DMS79 (cell line): ENCODE measurements around the gene CEPT1.

ENCODE experiments used
- DNase-seq: peaks from one replicate; lab custom pipeline; 2025; lab: John Stamatoyannopoulos, UW

CEPT1 gene

DNA sequence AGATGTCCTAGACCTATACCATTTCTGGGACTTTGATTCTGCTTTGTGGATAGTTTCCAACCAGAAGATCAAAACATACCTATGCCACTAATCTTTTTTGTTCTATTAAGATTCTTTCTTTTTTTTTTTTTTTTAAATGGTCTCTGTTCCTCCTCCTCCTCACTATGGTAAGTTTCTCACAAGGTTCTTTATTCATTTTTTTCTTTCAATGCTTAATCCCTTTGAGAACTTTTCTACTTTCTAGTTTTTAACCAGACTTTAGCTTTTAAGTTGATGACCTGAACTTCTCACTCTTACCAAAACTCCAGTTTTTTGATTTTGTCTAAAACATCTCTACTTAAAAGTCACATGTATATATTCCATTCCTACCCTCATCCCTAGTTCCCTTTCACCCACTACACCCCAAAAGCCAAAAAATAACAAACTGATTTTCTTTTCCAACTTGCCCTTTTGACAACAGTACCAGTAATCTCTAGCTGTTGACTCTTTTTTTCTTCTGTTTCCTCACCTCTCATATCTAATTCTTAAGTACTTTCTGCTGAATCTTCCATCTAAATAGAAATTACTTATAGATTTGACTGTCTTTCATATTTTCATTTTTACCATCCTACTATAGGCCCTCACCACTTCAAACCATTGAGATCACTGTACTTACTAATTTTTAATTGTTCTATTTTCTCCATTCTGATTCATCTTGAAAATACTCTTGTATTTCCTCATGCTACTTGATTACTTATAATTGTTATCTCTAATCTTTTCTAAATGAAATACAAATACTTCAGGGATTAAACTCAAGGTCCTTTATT is 6.1 kb downstream of the CEPT1 start:
- no peak for DNase-seq

DNA sequence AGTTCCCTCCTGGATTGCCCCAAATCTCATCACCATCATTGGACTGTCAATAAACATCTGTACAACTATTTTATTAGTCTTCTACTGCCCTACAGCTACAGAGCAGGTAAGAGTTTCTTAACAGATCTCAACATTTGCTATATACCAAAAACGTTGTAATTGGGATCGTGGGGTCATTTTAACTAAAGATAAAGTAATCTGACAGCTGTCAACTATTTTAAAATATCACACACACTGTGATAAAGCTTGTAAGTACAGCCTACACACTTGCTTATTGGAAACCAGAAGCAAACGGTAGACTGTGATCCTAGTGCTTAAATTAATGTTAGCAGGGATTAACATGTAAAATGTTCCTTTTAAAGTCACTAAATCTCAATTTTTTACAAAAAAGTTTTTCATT is 7.9 kb downstream of the CEPT1 start:
- no peak for DNase-seq

DNA sequence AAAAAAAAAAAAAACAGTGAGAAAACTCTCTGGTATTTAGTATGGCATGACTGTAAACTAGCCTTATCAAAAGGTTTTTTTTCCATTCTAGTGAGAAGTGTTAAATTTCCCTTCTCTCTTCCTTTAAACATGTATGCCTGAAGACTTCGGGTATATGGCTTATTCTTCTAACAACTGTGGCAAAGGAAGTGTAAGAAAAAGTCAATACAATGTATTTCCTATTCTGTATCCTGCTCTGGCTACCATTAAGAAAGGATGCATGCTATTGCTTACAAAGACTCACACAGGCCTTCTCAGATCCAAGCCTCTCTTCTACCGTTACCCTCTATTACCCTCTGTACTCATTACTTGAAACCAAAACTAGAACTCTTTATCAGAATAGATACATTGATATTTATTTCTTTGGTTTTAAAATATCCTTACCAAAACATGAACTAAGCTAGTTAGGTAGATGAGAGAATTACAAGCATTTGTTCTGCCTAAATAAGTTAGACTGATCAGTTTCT is 8.4 kb downstream of the CEPT1 start:
- DNase-seq: no peak

DNA sequence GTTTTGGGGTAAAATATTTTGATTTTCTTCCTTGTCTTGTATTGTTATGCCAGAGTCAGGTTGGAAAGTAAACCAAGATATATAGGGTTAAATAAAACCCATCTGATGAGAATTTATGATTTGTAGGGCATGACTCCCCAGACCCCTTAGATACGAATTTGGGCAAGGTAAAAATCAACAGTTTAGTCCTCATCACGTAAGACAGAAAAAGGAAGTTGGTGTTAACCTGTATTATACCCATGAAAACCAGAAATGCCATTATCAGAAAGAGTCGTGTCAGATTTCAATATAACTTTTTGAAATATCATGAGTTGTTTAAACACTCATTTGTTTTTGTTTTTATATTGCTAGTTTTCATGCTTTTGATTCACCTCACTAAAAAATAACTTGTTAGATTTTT is 11.8 kb downstream of the CEPT1 start:
- DNase-seq: no peak

DNA sequence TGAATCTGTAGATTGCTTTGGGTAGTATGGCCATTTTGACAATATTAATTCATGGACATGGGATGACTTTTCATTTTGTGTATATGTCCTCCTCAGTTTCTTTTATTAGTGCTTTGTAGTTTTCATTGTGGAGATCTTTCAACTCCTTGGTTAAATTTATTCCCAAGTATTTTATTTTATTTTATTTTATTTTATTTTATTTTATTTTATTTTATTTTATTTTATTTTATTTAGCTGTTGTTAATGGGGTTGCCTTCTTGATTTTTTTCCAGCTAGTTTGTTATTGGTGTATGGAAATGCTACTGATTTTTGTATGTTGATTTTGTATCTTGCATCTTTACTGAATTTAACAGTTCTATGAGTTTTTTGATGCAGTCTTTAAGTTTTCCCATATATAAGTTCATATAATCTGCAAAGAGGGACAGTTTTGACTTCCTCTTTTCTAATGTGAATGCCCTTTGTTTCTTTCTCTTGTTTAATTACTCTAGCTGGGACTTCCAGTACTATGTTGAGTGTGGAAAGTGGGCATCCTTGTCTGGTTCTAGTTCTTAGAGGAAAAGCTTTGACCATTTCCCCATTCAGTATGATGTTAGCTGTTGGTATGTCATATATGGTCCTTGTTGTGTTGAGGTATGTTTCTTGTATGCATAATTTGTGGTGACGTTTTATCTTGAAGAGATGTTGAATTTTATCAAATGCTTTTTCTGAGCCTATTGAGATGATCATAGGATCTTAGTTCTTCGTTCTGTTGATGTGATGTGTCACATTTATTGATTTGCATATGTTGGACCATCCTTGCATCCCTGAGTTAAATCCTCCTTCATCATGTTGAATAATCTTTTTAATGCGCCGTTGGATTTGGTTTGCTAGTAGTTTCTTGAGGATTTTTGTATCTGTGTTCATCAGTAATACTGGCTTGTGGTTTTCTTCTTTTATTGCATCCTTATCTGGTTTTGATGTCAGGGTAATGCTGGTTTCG is 14.3 kb downstream of the CEPT1 start:
- DNase-seq: no peak

DNA sequence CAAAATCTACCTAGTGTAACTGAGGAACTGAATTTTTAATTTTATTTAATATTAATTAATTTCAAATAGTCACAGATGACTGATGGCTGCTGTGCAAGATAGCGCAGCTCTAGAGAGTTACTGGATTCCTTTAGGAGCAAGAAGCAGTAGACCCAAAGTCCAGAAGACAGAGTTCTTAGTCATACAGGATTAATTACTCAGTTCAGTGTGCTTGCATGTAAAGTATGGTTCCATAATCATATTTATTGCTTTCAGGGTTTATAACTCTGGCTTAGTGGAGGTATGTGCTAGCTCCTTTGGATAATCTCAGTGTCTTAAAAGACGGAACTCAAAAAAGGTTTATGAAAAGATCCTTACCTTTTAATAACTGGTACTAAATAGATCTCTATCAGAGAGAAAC is 17.4 kb downstream of the CEPT1 start:
- DNase-seq: no peak

DNA sequence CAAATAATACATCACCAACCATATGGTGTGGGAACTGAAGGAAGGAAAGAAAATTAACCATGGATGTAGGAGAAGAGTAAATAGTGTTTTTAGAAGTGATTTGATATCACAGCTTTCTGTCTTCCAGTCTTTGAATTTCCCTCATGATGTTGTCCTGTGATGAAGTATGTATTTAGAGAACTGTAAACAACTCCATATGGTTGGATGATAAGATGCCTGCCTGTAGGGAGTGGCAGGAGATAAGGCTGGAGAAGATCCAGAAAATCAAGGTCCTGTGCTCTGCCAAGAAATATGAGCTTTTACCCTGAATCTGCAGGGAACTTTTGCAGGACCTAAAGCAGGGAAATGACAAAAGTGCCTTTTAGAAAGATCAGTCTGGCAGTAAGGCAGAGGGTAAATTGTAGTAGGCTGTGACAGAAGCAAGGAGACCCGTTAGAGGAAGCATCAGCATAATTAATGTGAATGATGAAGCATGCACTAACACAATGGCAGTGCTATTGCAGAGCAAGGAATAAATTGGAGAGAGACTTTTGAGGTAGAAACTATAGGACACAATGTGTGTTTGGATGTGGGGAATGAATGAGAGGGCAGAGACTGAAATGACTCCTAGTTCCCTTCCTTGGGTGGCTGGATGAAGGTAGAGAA is 21.9 kb downstream of the CEPT1 start:
- DNase-seq: no peak

DNA sequence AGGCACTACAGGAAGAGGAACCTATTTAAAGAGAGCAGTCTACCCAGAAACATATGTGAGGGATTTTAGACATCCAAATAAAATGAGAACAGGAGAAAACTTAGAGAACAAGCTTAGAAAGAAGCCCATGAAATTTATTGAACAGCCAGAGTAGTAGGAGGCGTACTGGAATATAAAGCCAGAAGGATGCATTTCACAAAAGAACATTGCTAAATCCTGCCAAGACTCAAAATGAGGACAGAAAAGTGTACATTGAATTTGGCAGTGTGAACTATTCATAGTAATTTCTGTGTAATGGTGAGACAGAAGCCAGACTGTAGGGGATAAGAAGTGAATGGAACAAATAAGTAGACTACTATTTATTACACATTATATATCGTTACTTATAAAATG is 22.5 kb downstream of the CEPT1 start:
- DNase-seq: no peak

DNA sequence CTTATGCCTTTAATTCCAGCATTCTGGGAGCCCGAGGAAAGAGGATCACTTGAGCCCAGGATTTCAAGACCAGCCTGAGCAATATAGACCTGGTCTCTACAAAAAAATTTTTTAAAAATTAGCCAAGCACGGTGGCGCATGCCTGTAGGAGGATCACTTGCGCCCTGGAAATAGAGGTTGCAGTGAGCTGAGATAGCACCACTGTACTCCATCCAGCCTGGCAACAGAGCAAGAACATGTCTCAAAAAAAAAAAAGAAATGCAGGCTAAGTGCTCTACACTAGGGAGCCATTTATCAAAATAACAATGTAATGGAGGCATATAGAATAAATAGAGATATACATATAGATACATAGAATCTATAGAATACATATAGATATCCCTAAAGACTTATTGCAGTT is 23.3 kb downstream of the CEPT1 start:
- DNase-seq: no peak

DNA sequence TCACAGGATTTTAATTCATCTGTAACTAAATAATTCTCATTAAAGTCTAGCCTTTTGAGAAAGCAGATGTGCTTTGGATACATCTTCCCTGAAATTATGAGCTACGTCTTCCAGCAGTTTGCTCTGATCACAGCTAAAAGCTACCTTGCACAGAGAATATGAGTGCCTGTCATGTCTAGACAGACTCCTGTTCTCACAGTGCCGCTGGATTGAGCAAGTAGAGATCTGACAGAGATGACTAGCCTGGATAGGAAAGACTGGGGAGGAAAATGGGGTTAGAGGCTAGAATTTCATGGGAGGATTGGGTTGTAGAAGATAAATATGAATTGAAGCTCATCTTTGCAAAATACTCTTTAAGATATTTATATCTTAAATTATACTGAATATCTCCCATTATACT is 24.1 kb downstream of the CEPT1 start:
- DNase-seq: no peak

DNA sequence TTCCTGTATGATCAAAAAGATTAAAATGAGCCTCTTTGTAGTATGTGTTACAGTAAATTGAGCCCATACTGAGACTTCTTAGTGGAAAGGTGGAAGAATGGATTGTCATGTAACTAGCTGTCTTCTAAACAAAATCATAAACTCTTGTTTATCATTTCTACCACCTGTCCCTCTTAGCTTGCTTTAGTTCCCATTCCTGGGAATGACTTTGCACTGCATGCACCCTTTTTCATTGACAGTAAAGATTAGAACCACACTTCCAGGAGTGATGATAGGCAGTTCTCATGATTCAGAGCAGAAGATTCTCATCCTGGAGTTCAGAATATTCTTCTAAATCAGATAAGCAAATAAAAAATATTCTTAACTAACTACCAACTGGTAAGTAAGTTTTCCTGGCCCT is 32.4 kb downstream of the CEPT1 start:
- DNase-seq: no peak

DNA sequence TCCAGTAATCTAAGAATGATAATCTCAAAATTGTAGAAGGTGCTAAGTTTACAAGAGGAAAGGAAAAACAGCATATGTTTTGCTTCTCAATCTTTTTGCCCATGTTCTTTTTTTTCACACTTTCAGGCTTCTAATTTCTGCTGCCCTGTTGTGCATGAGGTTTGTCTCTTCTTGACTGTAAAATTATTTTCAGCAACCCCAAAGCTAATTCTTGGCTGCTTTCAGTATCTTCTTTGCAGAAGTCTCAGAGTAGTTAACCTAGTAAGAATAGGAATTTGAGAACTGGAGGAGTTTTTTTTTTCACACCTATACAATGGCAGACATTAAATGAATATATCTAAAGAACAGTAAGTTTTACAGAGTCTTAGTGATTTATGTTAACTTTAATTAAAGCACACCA is 34.0 kb downstream of the CEPT1 start:
- DNase-seq: no peak

DNA sequence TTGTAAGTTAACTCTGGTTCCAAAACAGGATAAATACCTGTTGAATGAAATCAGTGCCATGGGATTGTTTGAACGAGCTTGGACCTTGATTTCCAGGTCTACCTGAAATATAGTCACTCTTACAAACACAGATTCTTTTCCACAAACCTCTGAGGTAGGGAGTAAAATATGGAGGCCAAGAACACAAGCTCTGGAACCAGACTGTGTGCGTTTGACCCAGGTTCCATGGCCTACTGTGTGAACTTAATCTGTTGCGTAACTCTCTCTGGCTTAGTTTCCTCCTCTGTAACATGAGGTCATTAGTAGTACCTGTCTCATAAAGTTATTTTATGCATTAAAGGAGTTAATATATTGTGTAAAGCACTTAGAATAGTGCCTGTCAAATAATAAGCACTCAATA is 35.3 kb downstream of the CEPT1 start:
- DNase-seq: no peak

DNA sequence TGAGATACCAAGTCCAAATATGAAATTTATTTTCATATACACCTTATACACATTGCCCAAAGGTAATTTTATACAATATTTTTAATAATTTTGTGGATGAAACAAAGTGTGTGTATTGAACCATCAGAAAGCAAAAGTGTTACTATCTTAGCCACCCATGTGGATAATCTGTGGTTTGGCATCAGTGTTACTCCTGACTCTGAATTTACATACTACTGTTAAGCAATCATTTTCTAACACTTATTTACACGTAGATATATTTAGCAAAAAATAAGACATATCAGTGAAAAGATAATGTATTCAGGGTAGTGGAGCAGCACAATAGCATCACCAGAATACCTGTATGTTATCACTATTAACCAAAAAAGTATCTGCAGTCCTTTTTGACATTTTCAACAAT is 36.7 kb downstream of the CEPT1 start:
- no peak for DNase-seq

DNA sequence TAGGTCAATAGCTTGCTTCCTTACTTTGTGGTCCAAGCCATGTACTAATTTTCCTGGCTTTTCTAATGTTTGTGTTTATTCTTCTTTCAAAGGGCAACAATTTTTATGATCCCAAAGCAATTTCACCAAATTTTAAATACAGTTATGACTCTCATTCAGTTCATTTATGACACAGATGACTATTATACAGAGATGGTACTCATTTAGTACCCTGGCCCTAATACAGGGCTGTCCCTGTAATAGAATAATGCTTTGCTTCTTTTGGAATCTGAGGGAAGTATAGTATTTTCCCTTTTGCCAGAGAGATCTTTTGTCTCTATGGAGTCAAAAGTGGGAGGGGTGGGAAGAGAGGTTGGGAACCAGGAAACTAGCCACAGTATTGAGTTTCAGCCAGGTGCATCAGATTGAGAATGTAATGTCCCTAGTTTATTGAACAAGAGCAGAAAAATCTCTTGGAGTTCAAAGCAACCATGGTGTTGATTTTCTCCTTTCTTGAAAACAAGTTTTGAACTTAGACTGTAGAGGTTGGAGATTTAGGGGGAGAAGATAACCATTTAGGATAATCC is 40.0 kb downstream of the CEPT1 start:
- DNase-seq: no peak

DNA sequence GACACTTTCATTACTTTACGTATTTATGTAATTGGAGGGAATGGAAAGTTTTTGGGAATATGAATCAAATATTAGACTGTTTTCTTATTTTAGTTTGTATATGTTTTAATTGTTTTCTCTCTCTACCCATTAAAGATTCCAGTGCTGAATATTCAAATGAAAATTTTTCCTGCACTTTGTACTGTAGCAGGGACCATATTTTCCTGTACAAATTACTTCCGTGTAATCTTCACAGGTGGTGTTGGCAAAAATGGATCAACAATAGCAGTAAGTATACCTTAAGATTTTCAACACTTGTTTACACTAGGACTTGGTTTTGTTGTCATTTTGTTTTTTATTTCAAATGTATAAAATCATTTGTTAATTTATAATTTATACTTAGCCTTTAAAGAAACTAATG is 42.0 kb downstream of the CEPT1 start:
- no peak for DNase-seq

DNA sequence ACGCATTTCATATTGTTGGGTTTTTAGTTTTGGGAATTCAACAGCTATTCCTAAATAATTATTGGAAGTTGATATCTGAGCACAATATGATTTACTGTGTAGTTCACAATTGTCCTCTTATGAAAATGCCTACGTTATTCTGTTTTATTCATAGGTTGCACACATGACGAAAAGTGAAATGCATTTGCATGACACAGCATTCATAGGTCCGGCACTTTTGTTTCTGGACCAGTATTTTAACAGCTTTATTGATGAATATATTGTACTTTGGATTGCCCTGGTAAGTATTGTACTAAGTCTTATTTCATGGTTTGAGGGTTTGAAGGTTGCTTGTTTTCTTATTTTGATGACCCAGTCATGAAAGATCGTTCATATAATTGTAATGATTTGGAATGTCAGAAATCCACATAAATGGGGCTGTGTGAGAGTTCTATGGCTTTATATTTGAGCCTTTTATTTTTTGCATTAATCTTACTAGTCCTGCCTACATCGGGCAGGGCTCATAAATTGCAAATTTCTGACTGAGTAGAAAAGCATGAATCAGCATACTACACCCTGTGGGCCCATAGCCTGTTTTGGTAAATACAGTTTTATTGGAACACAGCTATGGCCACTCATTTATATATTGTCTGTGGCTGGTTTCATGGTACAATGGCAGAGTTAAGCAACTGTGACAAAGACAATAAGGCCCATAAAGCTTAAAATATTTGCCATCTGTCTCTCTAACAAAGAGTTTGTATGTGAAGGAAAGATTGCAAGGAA is 43.5 kb downstream of the CEPT1 start:
- DNase-seq: peak; percentile 35

DNA sequence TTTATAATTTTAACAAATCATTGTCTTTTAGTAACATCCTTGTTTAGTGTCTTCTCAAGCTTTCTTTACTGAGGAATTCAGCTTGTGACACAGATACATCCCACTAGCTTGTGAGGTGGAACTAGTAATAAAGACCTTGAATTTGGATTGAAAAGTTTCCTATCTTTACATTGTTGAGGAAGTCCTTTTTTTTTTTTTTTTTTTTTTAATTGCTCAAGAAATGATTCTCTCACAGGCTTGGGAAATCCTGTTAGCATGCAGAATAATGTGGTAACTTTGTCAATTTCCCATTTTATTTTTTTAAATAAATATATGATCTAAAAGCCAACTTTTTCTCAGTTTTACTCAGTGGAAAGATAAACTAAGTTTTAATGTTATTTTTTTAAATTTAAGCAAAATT is 44.6 kb downstream of the CEPT1 start:
- DNase-seq: no peak

DNA sequence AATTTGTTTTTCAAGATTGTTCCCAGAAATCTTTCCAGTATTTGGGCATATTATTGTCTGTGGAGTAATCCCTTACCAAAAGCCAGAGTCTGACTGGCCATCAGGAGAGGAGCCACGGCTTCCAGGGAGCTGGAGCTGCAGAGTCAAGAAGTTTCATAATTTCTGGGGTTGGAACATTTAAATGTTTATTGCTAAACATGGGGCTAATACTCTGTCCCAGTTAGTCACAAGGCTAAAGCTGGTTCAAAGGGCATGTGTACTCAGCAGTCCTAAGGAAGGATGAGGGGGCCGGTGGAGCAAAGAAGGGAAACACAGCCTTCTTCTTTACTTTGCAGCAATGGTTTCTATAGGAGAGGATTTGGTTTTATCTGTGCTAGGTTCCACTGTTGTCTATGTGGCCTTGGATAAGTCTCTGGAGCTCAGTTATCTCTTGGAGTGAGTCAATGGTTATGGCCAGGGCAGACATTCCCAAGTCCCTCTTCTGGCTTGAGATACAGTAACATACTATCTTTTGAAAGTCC is 51.0 kb downstream of the CEPT1 start:
- DNase-seq: no peak

DNA sequence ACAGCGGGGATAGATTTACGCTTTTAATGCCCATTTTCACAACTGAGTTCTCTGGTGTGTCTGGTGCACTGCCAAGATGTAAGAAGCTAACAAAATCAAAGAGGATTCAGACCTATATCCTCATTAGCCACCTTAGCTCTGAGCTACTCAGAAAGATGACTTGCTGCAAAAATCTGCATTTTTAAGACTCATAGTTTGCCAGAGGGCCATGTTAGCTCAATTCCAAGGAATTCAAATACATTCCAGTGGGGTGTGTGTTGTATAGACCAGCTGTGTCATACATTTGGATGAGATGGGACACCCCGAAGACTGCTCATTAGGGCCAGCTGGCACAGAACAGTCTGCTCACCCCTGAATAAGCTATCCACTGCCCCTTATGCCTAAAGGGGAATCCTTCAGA is 51.5 kb downstream of the CEPT1 start:
- no peak for DNase-seq

DNA sequence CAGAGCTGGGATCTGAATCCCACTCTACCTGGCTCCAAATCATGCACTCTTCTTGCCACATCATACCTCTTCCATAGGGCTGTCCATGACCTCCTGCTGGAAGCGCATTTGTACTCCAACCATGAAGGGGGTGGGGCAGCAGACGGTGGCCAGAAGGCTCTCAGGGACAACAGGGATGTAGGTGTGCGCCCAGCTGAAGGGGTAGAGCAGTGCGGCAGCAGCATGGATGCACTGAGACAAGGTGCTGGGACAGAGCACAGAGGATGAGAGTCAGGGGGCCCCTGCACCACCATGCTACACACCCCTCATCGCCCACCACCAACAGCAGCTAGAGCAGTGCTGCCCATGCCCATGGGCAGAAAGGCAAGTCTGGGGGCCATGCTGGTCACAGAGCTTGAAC is 52.1 kb downstream of the CEPT1 start:
- no peak for DNase-seq
